SH-SY5Y (cell line): ENCODE results near the gene TSFM.

ENCODE experiments used
- GATA2 ChIP-seq: IDR thresholded peaks from 2 replicates; pipeline ENCODE4 v1.6.1; 2011; ENCODE audit warnings: mild to moderate bottlenecking, low read depth, low read length
- GATA3 ChIP-seq: IDR thresholded peaks from 2 replicates; pipeline ENCODE4 v1.6.1; 2011; ENCODE audit warnings: low read depth, mild to moderate bottlenecking, low read length, moderate library complexity

DNA sequence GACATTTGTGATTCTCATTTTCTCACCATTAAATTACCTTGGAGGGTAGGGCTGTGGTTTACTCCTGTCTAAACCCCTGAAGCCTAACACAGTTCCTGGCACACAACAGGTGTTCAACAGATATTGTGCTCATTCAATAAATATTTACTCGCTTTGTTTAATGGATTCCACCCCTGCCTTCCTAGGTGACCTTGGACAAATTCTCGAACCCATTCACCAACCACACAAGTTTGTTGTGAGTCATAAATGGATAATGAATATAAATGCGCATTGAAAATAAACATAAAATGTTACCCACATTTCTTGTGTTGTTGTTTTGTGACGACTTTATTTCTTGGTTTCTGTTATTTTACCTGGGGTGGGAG, 362 bp upstream of the TSFM start:
- TF ChIP-seq GATA2 (no peak), GATA3 (no peak)
